Neutrophil (primary cell): Measurements from ENCODE around the gene LGALS7B.
"Not testable (repeated sequence)": the region's sequence is repeated elsewhere in the genome, so short reads cannot be mapped to it uniquely, and the experiment has no call there.

Experiments used
- H3K27ac ChIP-seq: fragments of 200-600 bp; sonication (generic); 2 replicates; pipeline ENCODE4 v1.5.1; 2016; ENCODE audit warnings: mild to moderate bottlenecking, moderate library complexity
- H3K27me3 ChIP-seq: fragments of 200-600 bp; sonication (generic); 2 replicates; pipeline ENCODE4 v1.6.0; 2016; ENCODE audit warnings: mild to moderate bottlenecking
- H3K36me3 ChIP-seq: fragments of 200-600 bp; sonication (generic); 2 replicates; pipeline ENCODE4 v1.5.1; 2017
- H3K4me1 ChIP-seq, 2 experiments: fragments of 200-600 bp in 1 of 2; sonication (generic) in 1 of 2; 1 replicate in 1 of 2; 2 replicates in 1 of 2; pipeline versions ENCODE4 v1.5.1 to v1.6.1; 2013 to 2016; ENCODE audit warnings: low read depth in 1 of 2, low read length in 1 of 2, mild to moderate bottlenecking in 1 of 2, moderate library complexity in 1 of 2; ENCODE audit not compliant: control insufficient read depth in 1 of 2, insufficient read depth in 1 of 2
- H3K4me3 ChIP-seq, 2 experiments: fragments of 200-600 bp in 1 of 2; sonication (generic) in 1 of 2; 1 replicate in 1 of 2; 2 replicates in 1 of 2; pipeline ENCODE4 v1.5.1; 2013 to 2016; ENCODE audit warnings: low read depth in 1 of 2, low read length in 1 of 2, mild to moderate bottlenecking in 1 of 2, moderate library complexity in 1 of 2
- H3K9me3 ChIP-seq: fragments of 200-600 bp; sonication (generic); 2 replicates; pipeline ENCODE4 v1.5.1; 2016
- TF ChIP-seq, protein P1 (sequence below): fragments of 200-600 bp; sonication (generic); IDR thresholded peaks from 2 replicates; pipeline ENCODE4 v1.5.1; 2016; ENCODE audit warnings: antibody characterized with exemption

LGALS7B gene

GRCh38 chr19:38745316-38745715, 43.7 kb upstream of the LGALS7B start:
- Histone ChIP-seq H3K4me1 (no peaks in the 10 kb centered on the region), H3K27ac (no peak overlapping the region), H3K4me3 (no peak overlapping the region), H3K27me3 (peaks cover 11% of the 10 kb centered on the region), H3K9me3 (no peaks in the 10 kb centered on the region), H3K36me3 (no peaks in the 10 kb centered on the region)
- TF ChIP-seq, protein P1, sequence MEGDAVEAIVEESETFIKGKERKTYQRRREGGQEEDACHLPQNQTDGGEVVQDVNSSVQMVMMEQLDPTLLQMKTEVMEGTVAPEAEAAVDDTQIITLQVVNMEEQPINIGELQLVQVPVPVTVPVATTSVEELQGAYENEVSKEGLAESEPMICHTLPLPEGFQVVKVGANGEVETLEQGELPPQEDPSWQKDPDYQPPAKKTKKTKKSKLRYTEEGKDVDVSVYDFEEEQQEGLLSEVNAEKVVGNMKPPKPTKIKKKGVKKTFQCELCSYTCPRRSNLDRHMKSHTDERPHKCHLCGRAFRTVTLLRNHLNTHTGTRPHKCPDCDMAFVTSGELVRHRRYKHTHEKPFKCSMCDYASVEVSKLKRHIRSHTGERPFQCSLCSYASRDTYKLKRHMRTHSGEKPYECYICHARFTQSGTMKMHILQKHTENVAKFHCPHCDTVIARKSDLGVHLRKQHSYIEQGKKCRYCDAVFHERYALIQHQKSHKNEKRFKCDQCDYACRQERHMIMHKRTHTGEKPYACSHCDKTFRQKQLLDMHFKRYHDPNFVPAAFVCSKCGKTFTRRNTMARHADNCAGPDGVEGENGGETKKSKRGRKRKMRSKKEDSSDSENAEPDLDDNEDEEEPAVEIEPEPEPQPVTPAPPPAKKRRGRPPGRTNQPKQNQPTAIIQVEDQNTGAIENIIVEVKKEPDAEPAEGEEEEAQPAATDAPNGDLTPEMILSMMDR, result no peak

DNA sequence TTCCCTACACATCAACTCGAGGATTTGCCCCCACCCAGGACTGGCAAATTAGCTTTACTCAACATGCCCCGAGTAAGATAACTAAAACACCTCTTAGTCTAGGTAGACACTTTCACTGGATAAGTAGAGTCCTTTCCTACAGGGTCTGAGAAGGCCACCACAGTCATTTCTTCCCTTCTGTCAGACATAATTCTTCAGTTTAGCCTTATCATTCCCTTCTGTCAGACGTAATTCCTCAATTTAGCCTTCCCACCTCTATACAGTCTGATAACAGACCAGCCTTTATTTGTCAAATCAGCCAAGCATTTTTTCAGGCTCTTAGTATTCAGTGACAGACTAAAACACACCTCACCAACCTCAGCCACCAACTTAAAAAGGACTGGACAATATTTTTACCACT, 35.2 kb upstream of the LGALS7B start:
- not testable (repeated sequence) for H3K36me3 ChIP-seq, H3K27ac ChIP-seq, H3K4me1 ChIP-seq, H3K4me3 ChIP-seq, H3K9me3 ChIP-seq
- peaks cover 17% of the 10 kb centered on the region for H3K27me3 ChIP-seq

GRCh38 chr19:38754196-38754595, 34.8 kb upstream of the LGALS7B start:
- H3K27me3 ChIP-seq, result peaks cover 17% of the 10 kb centered on the region
- not testable (repeated sequence) for H3K36me3 ChIP-seq, H3K27ac ChIP-seq, H3K4me1 ChIP-seq, H3K9me3 ChIP-seq, H3K4me3 ChIP-seq

- H3K36me3 ChIP-seq, result no peaks in the 10 kb centered on the region
- H3K27ac ChIP-seq, result no peak overlapping the region
- TF ChIP-seq, protein P1, result no peak
- H3K4me3 ChIP-seq, result no peak overlapping the region
- no peaks in the 10 kb centered on the region for H3K9me3 ChIP-seq
- peaks cover 0 to 3% of the 10 kb centered on the region in 2 experiments for H3K4me1 ChIP-seq
- H3K27me3 ChIP-seq, result no peaks in the 10 kb centered on the region
Measured at GRCh38 chr19:38759590-38760003, 29.4 kb upstream of the LGALS7B start.

GRCh38 chr19:38760805-38761517, 28.0 kb upstream of the LGALS7B start:
- H3K9me3 ChIP-seq, H3K36me3 ChIP-seq, H3K4me1 ChIP-seq, H3K27ac ChIP-seq, H3K4me3 ChIP-seq, H3K27me3 ChIP-seq: not testable (repeated sequence)

- H3K27ac ChIP-seq, H3K4me3 ChIP-seq, H3K9me3 ChIP-seq, H3K4me1 ChIP-seq, H3K36me3 ChIP-seq, H3K27me3 ChIP-seq: not testable (repeated sequence)
Measured at GRCh38 chr19:38761884-38762389, 27.1 kb upstream of the LGALS7B start.

GRCh38 chr19:38763795-38764220, 25.2 kb upstream of the LGALS7B start:
- Histone ChIP-seq H3K4me1 (peaks cover 0 to 3% of the 10 kb centered on the region in 2 experiments), H3K9me3 (no peaks in the 10 kb centered on the region), H3K4me3 (no peak overlapping the region), H3K27ac (no peak overlapping the region), H3K36me3 (no peaks in the 10 kb centered on the region), H3K27me3 (no peaks in the 10 kb centered on the region)
- TF ChIP-seq, protein P1, result no peak
